HG03060 (cell line): ENCODE results near the gene CSMD2.

Experiments used
- ATAC-seq: cut with Tn5 transposase; IDR thresholded peaks from one replicate; pipeline ENCODE4 v1.9.1; 2021; ENCODE audit warnings: low read depth, moderate number of reproducible peaks; ENCODE audit not compliant: unreplicated experiment

Gene CSMD2

GRCh38 chr1:33709783-33710718, 455.0 kb downstream of the CSMD2 start:
- no peak for ATAC-seq

- ATAC-seq: no peak
Observed at GRCh38 chr1:33709174-33709782, 455.8 kb downstream of the CSMD2 start.

- no peak for ATAC-seq
Observed at GRCh38 chr1:33706634-33707255, 458.3 kb downstream of the CSMD2 start.

GRCh38 chr1:33703464-33703863, 461.6 kb downstream of the CSMD2 start:
- no peak for ATAC-seq

GRCh38 chr1:33698361-33699035, 466.5 kb downstream of the CSMD2 start:
- ATAC-seq: no peak

GRCh38 chr1:33697816-33698215, 467.2 kb downstream of the CSMD2 start:
- no peak for ATAC-seq

- ATAC-seq: no peak
Observed at GRCh38 chr1:33696962-33697361, 468.1 kb downstream of the CSMD2 start.

- no peak for ATAC-seq
Observed at GRCh38 chr1:33696311-33696710, 468.7 kb downstream of the CSMD2 start.

GRCh38 chr1:33692206-33693188, 472.5 kb downstream of the CSMD2 start:
- ATAC-seq: no peak

- no peak for ATAC-seq
Observed at GRCh38 chr1:33687000-33687399, 478.0 kb downstream of the CSMD2 start.

- ATAC-seq: no peak
Observed at GRCh38 chr1:33686551-33686950, 478.5 kb downstream of the CSMD2 start.

GRCh38 chr1:33685256-33685655, 479.8 kb downstream of the CSMD2 start:
- no peak for ATAC-seq

- no peak for ATAC-seq
Observed at GRCh38 chr1:33684396-33685179, 480.4 kb downstream of the CSMD2 start.

- ATAC-seq: no peak
Observed at GRCh38 chr1:33683913-33684312, 481.1 kb downstream of the CSMD2 start.

- no peak for ATAC-seq
Observed at GRCh38 chr1:33682371-33682770, 482.7 kb downstream of the CSMD2 start.

GRCh38 chr1:33680281-33680840, 484.7 kb downstream of the CSMD2 start:
- no peak for ATAC-seq

GRCh38 chr1:33670567-33670966, 494.5 kb downstream of the CSMD2 start:
- ATAC-seq: no peak

- ATAC-seq: no peak
Observed at GRCh38 chr1:33668695-33669094, 496.3 kb downstream of the CSMD2 start.
